Retina (tissue), 1 donor: ENCODE measurements around the gene PDP2.

Experiments
- DNase-seq: peaks from one replicate; pipeline ENCODE4 v3.0.0-alpha.2; 2016

PDP2 gene, protein sequence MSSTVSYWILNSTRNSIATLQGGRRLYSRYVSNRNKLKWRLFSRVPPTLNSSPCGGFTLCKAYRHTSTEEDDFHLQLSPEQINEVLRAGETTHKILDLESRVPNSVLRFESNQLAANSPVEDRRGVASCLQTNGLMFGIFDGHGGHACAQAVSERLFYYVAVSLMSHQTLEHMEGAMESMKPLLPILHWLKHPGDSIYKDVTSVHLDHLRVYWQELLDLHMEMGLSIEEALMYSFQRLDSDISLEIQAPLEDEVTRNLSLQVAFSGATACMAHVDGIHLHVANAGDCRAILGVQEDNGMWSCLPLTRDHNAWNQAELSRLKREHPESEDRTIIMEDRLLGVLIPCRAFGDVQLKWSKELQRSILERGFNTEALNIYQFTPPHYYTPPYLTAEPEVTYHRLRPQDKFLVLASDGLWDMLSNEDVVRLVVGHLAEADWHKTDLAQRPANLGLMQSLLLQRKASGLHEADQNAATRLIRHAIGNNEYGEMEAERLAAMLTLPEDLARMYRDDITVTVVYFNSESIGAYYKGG

DNA sequence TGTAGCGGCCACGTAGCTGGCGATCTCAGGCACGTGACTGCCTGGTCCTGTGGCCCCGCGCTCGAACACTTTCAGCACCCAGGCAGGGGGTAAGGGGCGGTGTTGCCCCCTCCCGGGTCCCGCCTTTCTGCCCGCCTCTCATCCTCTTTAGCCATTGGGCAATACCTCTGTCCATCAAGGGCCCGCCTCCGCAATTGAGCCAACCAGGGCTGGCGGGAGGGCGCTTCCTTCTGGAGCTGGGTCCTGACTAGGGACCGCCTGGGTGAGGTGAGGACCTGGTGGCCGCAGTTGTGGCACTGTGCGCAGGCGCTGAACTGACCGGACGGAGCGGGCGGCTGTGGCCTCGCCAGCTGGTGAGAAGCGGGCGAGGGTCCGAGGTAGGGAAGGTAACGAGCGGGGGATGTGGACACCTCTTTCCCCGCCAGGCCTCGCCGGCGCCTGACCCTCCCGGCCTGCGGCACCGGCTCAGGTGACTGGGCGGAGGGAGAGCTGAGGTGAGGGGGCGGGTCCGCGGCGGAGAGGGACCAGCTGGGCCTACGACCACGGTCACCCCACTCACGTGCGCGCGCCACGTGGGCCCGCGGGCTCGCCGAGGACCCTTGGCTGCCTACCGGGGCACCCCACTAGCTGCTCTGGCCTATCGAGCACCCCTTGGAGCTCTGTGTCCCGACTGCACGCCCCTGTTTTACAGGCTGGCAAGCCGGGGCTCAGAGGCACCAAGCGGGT, at the start of gene PDP2:
Gene PDP2, plus strand, starts transcription at position 228 of the 726 bp plus-strand sequence. CDS start 3,770 bp downstream, outside the sequence.
- DNase-seq, result peak; percentile 97

DNA sequence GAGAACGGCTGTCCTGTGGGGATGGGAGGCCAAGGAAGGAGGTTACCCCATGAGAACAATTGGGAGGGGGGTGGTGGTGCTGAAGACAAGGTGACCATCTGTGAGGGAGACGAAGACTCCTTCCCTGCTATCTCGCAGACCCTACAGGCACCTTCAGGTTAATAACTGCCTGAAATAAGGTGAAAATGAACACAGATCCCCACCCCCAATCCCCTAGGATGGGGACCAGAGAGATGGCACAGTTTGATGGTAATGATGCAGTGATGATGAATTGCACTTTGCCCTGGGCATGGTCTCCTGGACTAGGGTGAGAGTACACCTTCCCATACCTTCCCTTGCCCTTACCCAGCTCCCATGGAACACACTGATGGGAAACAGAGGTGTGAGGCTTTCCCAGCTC, 48.1 kb upstream of the PDP2 start:
- no peak for DNase-seq

DNA sequence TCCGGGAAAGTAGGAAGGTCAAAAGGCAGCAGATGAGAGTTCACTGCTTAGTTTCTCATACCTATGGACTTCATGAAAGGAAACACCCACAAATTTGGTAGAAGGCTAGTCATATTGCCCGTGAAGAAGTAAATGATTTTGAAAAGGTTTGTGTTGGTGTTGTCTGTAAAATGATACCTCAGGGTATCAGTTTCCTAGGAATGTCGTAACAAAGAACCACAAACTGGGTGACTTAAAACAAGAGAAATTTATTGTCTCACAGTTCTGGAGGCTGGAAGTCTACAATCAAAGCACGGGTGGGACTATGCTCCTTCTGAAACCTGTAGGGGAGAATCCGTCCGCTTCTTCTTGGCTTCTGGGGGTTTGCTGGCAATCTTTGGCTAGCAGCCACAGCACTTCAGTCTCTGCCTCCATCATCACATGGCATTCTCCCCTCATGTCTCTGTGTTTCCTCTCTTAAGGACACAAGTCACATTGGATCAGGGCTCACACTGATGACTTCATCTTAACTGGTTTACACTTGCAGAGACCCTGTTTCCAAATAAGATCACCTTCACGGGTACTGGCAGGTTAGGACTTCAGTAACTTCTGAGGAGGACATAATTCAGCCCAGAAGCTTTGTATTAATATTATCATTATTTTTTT, 47.5 kb upstream of the PDP2 start:
- no peak for DNase-seq

DNA sequence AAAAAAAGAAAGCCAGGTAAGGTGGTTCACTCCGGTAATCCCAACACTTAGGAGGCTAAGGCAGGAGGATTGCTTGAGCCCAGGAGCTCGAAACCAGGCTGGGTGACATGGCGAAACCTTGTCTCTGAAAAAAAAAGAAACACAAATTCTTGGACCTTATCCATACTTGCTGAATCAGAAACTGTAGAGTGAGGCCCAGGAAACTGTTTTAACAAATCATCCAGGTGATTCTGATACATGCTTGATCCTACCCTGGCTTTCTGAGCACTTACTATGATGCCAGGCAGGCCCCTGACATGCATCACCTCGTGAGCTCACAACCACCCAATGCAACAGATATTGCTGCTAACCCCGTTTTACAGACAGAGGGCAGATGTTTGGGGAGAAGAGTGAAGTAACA, 45.6 kb upstream of the PDP2 start:
- no peak for DNase-seq

DNA sequence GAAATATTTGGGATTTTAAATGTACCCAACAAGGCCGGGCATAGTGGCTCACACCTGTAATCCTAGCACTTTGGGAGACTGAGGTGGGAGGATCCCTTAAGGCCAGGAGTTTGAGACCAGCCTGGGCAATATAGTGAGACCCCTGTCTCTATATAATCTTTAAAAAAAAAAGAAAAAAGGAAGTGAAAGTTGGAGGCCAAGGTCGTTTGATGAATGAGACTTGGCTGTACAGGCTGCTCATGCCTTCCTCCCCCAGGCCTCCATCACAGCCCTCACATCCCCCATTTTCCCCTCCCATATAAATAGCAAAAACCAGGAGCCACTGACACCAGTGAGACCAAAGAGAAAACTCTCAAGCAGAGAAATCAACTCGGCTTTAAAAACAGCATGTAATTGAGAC, 39.4 kb upstream of the PDP2 start:
- no peak for DNase-seq

DNA sequence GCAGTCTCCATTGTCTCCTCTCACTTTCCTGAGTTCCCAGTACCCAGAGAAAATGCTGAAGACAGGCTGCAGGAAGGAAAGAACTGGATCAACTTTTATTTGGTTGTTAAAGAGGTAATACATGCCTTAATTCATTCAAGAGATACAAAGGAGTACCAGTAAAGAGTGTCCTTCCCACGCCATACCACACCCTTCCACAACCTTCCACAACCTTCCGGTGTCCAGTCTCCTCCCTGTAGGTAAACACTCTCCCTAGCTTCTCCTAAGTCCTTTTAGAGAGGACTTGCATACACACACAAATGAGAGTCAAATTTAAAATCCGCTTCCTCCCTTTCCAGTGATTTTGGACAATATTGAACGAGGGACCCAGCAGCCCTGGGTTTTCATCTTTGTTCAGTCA, 38.9 kb upstream of the PDP2 start:
- DNase-seq, result no peak

DNA sequence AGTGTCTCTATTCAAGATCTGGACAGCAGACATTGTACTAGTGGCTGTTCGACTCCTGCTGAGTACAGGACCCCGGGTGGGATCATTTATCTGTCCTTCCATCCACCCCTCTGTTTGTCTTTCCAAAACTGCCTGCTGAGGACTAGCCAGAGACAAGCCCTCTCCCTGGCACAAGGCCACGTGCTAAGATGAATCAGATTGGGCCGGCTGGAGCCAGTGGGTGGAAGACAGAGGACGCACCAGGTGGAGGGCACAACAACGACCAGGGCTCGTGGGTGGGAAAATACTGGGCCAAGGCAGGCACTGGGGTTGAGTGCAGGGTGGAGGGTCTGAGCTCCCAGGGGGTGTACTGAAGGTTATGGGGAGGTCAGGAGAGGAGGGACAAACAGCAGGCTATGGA, 37.5 kb upstream of the PDP2 start:
- no peak for DNase-seq

DNA sequence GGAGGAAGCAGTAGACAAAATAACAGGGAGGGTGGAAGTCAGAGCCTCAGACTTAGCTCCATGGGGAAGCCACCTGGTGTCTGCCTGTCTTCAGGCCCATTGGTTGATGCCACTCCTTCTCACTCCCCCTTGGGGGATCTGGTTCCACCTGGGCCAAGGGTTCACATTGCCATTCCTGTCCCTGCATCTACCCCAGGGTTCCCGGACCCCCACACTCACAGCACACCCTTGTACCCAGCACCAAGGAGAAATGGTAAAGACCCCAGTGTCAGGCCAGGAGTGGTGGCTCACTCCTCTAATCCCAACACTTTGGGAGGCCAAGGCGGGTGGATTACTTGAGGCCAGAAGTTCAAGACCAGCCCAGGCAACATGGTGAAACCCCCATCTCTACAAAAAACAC, 37.1 kb upstream of the PDP2 start:
- DNase-seq, result no peak

DNA sequence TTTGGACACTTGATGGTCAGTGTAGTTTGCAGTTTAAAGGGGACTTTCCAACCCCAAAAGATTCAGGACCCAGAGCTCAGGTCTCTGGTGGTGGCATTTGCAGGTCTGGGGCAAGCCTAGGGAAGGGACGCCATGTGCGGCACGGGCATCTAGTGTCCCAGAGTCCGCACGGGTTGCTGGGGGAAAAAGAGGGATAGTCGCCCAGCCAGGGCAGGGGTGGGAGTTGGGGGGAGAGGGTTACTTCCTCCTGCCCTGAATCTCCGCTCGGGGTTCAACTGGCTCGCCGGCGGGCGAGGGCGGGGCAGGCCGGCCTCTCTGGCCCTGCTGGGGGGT, 36.3 kb upstream of the PDP2 start:
- peak; percentile 27 for DNase-seq

DNA sequence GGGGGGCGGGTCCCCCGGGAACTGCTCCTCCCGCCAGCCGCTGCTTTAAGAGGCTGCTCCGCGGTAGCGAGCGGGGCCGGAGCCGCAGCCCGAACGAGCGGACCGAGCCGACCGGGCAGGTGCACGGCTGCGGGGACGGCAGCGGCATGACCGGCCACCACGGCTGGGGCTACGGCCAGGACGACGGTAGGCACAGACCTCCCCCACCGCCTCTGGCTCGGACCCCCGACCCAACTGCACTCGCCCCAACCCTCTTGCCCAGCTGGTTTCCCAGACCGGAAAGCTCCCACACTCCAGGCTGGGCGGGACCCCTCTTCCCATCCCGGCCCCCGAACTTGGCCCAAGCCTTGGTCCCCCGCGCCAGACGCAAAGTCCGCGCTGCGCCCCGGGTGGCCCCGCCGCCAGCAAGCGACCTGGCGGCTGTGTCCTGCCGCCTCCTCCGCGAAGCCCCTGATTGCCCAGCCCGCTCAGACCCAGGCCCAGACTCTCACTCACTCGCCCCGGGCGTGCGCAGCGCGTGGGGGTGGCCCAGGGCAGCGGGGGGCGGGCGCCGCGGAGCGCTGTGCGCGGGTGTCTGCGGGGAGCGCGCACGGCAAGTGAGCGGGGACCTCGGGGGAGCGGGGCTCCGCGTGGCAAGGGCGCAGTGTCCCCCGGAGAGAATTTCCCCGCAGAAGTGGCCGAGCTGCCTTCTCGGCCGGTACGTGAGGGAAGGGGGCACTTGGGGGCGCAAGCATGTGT, 35.8 kb upstream of the PDP2 start, which contains the start of gene CA7:
Gene CA7, plus strand, starts transcription at position 73 of the 738 bp plus-strand sequence. Its CDS starts 74 bp downstream, at position 147.
- DNase-seq, result peak; percentile 47

DNA sequence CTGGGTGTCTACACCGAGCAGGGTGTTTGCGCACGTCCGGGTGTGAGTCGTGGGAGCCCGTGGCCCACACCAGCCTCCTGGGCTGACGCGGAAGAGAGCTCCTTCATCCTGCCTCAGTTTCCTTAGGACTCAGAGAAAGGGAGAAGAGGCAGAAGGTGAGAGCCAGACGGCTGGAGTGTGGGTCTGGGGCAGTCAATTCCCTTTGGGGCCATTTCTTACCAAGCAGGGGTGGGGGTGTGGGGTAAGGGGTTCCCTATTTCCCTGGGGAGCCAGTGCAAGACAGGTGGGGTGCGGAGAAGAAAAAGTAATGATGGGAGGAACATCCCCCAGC, 35.3 kb upstream of the PDP2 start:
- DNase-seq, result no peak

DNA sequence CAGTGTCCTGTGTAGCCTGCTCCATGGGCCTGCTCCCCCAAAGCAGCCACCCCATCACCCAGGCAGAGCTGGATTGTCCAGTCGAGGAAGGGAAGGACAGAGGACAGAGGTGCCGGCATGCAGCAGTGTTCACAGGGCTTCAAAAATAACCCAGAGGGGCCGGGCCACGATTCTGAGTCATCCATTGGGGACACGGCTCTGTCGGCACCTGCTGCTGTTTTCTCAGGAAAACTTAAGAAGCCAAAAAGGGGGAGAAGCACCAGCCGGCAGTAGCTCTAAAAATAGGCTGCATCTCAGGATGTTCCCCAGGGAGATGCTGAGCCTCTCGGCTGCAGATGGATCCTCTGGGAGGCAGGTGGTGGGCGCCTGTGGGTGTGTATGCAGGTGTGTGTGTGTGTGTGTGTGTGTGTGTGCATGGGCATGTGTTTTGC, 34.5 kb upstream of the PDP2 start:
- no peak for DNase-seq

DNA sequence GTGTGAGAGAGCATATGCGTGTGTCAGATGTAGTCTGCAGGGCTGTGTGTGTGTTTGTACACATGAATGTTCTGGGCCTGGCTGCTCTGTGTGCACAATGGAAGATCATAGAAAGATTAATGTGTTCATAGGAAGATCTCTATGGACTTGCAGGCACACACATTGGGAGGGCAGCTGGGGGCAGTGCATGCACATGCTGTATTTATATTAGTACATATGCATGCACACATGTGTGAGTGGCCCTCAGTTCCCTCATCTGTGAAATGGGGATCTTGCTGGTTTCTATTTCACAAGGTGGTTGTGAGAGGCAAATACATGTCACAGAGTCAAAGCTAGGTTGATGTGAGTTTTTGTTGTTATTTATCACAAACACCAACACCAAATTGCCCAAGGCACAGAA, 34.0 kb upstream of the PDP2 start:
- no peak for DNase-seq

DNA sequence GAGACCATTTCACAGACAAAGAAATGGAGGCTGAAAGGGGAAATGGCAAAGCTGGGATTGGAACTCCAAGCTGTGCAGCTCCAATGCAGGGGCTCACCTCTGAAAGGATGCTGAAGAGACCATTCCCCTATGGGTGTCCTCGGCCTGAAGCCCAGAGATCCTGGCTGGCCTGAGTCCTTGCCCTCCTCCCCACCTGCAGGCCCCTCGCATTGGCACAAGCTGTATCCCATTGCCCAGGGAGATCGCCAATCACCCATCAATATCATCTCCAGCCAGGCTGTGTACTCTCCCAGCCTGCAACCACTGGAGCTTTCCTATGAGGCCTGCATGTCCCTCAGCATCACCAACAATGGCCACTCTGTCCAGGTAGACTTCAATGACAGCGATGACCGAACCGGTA, 33.5 kb upstream of the PDP2 start:
- no peak for DNase-seq

DNA sequence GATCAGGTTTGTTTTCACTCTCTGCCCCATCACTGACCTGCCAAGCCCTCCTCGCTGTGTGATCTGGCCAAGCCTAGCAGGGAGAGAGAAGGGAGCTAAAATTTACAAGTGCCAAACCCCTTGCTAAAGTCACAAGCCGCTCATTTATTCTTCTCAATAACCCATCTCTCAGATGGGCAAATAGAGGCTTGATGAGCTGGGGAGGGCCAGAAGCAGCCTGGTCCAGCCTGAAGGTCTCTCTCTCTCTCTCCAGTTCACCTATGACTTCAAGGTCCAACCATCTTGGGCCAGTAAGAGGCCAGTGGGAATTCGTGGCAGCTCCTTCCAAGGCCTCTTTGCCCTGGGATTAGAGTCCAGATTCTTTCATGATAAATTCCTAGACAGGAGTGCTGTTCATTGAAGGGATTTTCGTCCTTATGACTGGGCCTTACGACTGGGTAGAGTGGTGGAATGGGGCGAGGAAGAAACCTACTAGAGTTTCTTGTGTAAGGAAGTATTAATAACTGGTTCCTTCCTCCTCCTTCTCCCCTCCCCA, 32.7 kb upstream of the PDP2 start:
- DNase-seq, result no peak

DNA sequence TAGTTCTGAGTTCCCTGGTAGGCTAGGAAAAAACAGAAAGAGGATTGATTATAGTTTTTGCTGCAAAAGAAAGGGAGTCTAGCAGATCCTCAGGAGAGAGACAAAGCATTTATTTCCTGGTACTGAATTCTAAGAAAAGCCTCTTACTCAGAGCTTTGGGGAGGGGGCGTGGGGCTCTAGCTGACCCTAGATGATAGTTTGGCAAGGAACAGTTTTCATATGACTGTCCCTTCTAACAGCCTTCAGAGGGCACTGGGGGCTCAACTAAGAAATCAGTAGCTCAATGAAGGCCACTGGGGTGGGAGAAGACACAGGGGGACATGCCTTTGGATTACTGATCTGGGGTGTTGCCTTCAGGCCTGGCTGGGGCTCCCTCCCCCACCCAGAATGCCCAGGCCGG, 32.1 kb upstream of the PDP2 start:
- no peak for DNase-seq

DNA sequence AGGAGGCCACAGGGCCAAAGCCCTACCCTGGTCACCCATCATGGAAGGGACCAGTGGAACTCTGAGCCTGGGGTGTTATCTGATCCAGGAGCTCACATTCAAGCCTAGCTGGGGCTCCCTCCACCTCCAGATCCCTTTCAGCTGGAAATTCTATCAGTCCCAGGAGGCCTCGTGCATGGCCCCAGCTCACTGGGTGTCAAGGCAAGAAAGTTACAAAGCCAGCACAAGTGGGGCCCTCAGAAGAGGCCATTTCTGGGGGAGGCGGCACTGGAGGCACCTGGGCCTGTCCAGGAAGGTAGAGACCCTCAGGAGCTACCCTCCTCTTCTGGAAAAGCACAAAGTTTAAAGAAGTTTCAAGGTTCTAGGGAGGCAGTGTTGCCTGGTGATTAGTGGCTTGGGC, 31.3 kb upstream of the PDP2 start:
- no peak for DNase-seq

DNA sequence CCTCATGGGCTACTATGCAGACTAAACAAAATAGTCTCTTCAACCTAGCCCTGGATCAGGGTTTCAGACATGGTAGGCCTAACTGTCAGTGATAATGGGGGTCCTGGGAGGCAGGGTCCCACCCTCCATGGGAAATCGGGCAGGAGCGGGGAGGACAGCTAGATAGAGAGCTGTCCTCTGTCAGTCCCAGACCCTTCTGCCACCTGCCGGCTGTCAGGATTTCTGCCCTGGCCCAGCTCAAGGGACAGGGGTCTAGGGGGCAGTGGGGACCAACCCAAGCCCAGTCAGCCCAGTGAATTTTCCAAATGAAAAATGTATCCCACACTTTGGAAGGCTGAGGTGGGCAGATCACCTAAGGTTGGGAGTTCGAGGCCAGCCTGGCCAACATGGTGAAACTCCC, 30.8 kb upstream of the PDP2 start:
- DNase-seq, result no peak

DNA sequence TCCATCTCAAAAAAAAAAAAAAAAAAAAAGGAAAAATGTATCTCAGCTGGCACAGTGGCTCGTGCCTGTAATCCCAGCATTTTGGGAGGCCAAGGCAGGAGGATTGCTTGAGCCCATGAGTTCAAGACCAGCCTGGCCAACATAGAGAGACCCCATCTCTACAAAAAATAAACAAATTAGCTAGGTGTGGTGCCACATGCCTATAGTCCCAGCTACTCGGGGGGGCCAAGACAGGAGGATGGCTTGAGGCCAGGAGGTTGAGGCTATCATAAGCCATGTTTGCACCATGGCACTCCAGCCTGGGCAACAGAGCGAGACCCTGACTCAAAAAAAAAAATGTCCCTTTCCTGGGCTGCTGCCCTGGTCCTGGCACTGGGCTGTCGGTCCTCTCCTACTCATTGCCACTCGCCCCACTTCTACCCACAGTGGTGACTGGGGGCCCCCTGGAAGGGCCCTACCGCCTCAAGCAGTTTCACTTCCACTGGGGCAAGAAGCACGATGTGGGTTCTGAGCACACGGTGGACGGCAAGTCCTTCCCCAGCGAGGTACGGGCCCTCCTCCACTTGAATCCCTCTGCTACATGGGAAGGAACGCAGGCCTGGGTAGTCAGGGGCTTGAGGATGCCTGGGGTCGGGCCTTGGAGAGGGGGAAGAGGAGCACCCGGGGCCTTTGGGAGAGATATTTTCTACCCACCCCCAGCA, 30.1 kb upstream of the PDP2 start:
- no peak for DNase-seq

DNA sequence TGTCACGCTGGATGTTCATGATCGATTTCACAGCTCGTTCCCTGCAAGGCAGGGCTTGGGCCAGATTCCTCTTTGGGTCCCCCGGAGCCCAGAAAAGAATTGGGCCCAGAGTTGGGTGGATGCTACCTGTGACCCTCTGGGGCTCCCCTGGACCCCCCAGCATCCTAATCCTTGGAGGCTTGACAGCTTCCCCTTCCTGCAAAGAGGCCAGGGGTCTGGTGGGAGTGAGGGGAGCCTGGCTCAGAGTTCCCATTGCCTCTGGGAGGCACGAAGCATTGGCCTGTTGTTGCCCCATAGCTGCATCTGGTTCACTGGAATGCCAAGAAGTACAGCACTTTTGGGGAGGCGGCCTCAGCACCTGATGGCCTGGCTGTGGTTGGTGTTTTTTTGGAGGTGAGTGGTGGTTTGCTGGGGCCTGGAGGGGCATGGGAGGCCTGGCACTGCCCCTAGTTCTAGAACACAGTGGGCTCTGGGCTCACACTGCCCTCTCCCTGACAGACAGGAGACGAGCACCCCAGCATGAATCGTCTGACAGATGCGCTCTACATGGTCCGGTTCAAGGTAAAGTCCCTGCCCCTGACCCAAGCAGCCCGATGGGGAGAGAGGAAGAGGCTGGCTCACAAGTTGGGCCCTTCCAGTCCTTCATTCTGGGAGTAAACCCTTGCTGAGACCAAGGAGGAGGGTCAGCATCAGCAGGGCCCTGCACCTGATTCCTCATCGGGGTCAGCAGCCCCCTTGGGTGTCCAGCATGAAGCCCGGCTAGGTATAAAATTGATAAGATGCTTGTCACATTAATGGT, 28.9 kb upstream of the PDP2 start:
- DNase-seq, result no peak
